ENCODE results near the gene WDFY3.

DNA sequence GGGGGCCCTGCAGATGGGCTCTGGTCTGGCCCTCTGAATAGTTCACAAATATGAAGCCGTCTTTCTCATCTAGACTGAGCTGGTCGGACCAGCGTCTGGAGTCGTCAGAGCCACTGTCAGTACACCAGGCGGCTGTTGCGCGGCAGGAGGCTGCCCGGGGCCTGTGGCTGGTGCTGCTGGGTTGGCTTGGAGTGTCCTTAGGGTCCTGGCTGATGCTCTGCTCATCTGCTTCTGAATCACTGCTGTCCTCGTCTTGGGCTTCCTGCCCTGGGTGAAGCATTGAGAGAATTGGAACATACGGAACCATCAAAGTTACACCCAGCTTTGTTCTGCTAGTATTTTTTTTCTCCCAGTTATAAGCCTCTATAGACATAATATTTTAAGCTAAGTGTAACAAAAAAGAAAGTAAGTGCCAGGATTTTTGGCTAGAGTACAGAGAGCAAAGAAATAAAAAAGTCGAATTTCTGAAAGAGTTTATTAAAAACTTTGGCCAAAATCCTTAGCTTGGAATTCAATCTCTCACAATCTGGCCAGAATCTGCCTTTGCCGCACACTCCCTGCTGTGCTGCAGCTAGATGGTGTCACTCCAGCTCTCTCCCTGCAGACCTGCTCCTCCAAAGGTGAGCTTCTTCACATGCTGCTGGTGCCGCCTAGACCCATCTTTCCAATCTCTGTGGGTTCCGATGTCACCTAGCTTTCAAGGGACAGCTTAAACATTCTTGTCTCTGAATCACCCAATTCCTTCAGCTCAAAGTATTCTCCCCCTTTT is 287.3 kb downstream of the WDFY3 start:
- TF ChIP-seq, protein P1, sequence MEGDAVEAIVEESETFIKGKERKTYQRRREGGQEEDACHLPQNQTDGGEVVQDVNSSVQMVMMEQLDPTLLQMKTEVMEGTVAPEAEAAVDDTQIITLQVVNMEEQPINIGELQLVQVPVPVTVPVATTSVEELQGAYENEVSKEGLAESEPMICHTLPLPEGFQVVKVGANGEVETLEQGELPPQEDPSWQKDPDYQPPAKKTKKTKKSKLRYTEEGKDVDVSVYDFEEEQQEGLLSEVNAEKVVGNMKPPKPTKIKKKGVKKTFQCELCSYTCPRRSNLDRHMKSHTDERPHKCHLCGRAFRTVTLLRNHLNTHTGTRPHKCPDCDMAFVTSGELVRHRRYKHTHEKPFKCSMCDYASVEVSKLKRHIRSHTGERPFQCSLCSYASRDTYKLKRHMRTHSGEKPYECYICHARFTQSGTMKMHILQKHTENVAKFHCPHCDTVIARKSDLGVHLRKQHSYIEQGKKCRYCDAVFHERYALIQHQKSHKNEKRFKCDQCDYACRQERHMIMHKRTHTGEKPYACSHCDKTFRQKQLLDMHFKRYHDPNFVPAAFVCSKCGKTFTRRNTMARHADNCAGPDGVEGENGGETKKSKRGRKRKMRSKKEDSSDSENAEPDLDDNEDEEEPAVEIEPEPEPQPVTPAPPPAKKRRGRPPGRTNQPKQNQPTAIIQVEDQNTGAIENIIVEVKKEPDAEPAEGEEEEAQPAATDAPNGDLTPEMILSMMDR (IDR thresholded peaks at IDR 0.05; ENCODE audit: low read length) = no peak
- TF ChIP-seq EZH2 (IDR thresholded peaks at IDR 0.05; ENCODE audit: borderline replicate concordance, low read length) = no peak
